ENCODE measurements around the gene AKT3. TPM values are rescaled to one million over a fixed set of nuclear protein-coding genes. Genes with fewer than 3 reads are reported as not detected.
"Not testable (repeated sequence)": the region's sequence is repeated elsewhere in the genome, so short reads cannot be mapped to it uniquely, and the experiment has no call there.

The AKT3 gene
- total RNA-seq, 2 donors from 2014 or later: 46.0 to 85.8 TPM

DNA sequence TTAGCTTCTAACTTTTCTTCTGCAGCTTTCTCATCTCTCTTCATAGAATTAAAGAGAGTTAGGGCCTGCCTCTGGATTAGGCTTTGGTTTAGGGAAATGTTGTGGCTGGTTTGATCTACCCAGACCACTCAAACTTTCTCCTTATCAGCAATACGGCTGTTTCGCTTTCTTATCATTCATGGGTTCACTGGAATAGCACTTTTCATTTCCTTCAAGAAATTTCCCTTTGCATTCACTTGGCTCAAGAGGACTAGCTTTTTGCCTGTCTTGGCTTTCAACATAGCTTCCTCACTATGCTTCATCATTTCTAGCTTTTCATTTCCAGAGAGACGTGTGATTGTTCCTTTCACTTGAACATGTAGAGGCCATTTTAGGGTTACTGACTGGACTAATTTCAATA is 59.6 kb downstream of the AKT3 start:
- no peak for DNase-seq (ENCODE audit: low spot score)
- TF ChIP-seq, protein P1, sequence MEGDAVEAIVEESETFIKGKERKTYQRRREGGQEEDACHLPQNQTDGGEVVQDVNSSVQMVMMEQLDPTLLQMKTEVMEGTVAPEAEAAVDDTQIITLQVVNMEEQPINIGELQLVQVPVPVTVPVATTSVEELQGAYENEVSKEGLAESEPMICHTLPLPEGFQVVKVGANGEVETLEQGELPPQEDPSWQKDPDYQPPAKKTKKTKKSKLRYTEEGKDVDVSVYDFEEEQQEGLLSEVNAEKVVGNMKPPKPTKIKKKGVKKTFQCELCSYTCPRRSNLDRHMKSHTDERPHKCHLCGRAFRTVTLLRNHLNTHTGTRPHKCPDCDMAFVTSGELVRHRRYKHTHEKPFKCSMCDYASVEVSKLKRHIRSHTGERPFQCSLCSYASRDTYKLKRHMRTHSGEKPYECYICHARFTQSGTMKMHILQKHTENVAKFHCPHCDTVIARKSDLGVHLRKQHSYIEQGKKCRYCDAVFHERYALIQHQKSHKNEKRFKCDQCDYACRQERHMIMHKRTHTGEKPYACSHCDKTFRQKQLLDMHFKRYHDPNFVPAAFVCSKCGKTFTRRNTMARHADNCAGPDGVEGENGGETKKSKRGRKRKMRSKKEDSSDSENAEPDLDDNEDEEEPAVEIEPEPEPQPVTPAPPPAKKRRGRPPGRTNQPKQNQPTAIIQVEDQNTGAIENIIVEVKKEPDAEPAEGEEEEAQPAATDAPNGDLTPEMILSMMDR (IDR thresholded peaks at IDR 0.05): no peak
- peaks cover 35 to 58% of the 10 kb centered on the region in 2 donors for H3K4me1 ChIP-seq (ENCODE audit: control insufficient read depth in 1 of 2, low read depth in 2 of 2)

DNA sequence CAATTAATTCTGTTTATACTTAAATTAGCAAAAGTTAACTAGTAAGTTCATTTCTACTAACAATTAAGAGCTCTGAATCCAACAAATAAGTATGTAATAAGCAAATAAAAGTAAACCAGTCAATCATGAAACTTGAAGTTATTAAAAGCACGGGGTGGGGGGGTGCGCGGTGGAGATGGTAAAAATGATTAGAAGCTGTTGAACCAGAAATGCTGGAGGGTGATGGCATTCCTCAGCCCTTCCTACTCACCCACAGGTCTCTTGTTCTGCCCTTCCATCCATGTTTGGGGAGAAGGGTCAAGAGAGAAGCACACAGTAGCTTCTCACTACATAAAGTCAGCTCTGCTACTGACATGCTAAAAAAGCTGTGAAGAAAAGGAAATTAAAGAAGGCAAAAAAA is 63.5 kb downstream of the AKT3 start:
- Histone ChIP-seq H3K36me3 (no peaks in the 10 kb centered on the region), H3K4me3 (no peak overlapping the region), H3K27ac (no peak overlapping the region), H3K9me3 (no peaks in the 10 kb centered on the region), H3K27me3 (replicated peaks; ENCODE audit: insufficient read depth) (no peaks in the 10 kb centered on the region), H3K4me1 (ENCODE audit: control insufficient read depth in 1 of 2, low read depth in 2 of 2) (peaks cover 26 to 46% of the 10 kb centered on the region in 2 donors)
- DNase-seq (ENCODE audit: low spot score) (no peak), ATAC-seq (ENCODE audit: insufficient number of reproducible peaks, low FRiP score, low read depth) (no peak)
- TF ChIP-seq, protein P1 (IDR thresholded peaks at IDR 0.05): no peak

More for the DNA sequence above, 59.6 kb downstream of the AKT3 start:
- H3K27ac ChIP-seq: no peak overlapping the region
- no peaks in the 10 kb centered on the region for H3K27me3 ChIP-seq (replicated peaks; ENCODE audit: insufficient read depth)
- no peak for ATAC-seq (ENCODE audit: insufficient number of reproducible peaks, low FRiP score, low read depth)
- H3K4me3 ChIP-seq: no peak overlapping the region
- H3K9me3 ChIP-seq: no peaks in the 10 kb centered on the region
- H3K36me3 ChIP-seq: no peaks in the 10 kb centered on the region

DNA sequence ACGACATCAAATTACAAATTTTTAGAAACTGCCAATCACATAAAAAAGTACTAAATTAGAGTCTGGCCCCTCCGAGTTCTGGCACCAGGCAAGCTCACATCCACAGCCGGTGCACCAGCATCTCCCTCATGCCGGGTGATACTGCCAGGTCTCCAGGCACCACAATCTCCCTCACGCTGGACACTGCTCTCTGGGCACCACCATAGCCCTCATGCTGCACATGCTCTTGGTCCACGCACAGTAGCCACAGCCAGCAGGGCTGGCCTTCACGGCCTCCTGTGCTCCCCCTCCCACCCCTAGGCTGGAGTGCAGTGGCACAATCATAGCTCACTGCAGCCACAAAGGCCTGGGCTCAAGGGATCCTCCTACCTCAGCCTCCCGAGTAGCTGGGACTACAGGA is 65.5 kb downstream of the AKT3 start:
- no peak for DNase-seq (ENCODE audit: low spot score)
- H3K4me3 ChIP-seq: no peak overlapping the region
- no peaks in the 10 kb centered on the region for H3K27me3 ChIP-seq (replicated peaks; ENCODE audit: insufficient read depth)
- H3K9me3 ChIP-seq: no peaks in the 10 kb centered on the region
- H3K27ac ChIP-seq: no peak overlapping the region
- no peaks in the 10 kb centered on the region for H3K36me3 ChIP-seq
- no peak for ATAC-seq (ENCODE audit: insufficient number of reproducible peaks, low FRiP score, low read depth)
- TF ChIP-seq, protein P1 (IDR thresholded peaks at IDR 0.05): no peak
- peaks cover 16 to 27% of the 10 kb centered on the region in 2 donors for H3K4me1 ChIP-seq (ENCODE audit: control insufficient read depth in 1 of 2, low read depth in 2 of 2)

DNA sequence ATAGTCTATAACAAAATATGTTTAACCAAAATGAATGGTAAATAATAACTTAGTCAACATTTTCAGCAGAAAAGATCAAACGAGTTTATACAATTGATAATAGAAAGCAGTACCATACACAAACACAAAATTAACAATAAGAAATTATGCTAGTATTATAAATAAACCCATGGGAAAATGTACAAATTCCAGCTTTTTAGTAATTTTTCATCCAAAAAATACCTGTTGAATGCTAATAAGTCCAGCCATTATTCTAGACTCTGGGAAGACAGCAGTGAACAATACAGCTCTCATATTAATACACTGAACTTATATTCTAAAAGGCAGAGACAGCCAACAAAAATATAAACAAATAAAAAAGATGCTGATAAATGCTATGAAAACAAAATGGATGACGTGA is 66.3 kb downstream of the AKT3 start:
- no peak overlapping the region for H3K4me3 ChIP-seq
- H3K9me3 ChIP-seq: no peaks in the 10 kb centered on the region
- DNase-seq (ENCODE audit: low spot score) (no peak), ATAC-seq (ENCODE audit: insufficient number of reproducible peaks, low FRiP score, low read depth) (no peak)
- TF ChIP-seq, protein P1 (IDR thresholded peaks at IDR 0.05): no peak
- H3K27ac ChIP-seq: no peak overlapping the region
- peaks cover 16 to 27% of the 10 kb centered on the region in 2 donors for H3K4me1 ChIP-seq (ENCODE audit: control insufficient read depth in 1 of 2, low read depth in 2 of 2)
- H3K27me3 ChIP-seq (replicated peaks; ENCODE audit: insufficient read depth): no peaks in the 10 kb centered on the region
- no peaks in the 10 kb centered on the region for H3K36me3 ChIP-seq

DNA sequence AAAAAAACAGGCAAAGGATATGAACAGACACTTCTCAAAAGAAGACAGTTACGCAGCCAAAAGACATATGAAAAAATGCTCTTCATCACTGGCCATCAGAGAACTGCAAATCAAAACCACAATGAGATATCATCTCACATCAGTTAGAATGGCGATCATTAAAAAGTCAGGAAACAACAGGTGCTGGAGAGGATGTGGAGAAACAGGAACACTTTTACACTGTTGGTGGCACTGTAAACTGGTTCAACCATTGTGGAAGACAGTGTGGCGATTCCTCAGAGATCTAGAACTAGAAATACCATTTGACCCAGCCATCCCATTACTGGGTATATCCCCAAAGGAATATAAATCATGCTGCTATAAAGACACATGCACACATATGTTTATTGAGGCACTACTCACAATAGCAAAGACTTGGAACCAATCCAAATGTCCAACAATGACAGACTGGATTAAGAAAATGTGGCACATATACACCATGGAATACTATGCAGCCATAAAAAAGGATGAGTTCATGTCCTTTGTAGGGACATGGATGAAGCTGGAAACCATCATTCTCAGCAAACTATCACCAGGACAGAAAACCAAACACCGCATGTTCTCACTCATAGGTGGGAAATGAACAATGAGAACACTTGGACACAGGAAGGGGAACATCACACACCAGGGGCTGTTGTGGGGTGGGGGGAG is 77.5 kb downstream of the AKT3 start:
- H3K4me3 ChIP-seq; H3K9me3 ChIP-seq; ATAC-seq (ENCODE audit: insufficient number of reproducible peaks, low FRiP score, low read depth): not testable (repeated sequence)

DNA sequence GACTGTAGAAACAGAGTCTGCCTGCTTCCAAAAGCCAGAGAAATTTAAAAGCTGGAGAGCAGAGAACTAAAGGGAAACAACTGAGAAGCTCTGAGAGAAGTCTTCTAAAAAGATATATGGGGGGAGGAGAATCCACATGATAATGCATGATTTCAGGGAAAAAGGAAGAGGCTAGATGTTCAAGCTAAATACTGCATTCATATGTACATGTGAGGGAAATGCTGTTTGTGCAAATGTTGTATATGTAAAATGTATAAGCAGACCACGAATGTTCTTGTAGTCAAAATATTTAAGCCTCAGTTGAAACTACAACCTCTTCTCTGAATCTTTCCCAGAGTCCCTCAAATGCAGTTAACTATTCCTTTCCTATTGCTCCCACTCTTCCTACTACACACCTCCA is 79.2 kb downstream of the AKT3 start:
- no peak for ATAC-seq (ENCODE audit: insufficient number of reproducible peaks, low FRiP score, low read depth)
- H3K27me3 ChIP-seq (replicated peaks; ENCODE audit: insufficient read depth): no peaks in the 10 kb centered on the region
- H3K27ac ChIP-seq: no peak overlapping the region
- H3K36me3 ChIP-seq: no peaks in the 10 kb centered on the region
- peaks cover 6 to 12% of the 10 kb centered on the region in 2 donors for H3K4me1 ChIP-seq (ENCODE audit: control insufficient read depth in 1 of 2, low read depth in 2 of 2)
- no peaks in the 10 kb centered on the region for H3K9me3 ChIP-seq
- DNase-seq (ENCODE audit: low spot score): no peak
- TF ChIP-seq, protein P1 (IDR thresholded peaks at IDR 0.05): no peak
- H3K4me3 ChIP-seq: no peak overlapping the region

More for the DNA sequence above, 77.5 kb downstream of the AKT3 start:
- H3K36me3 ChIP-seq; H3K27ac ChIP-seq; H3K4me1 ChIP-seq (ENCODE audit: control insufficient read depth in 1 of 2, low read depth in 2 of 2); DNase-seq (ENCODE audit: low spot score); H3K27me3 ChIP-seq (replicated peaks; ENCODE audit: insufficient read depth): not testable (repeated sequence)

Data from thoracic aorta (tissue), 2 donors.